A673 (cell line): ENCODE results near the gene ZBTB21. TPM values are rescaled to one million over a fixed set of nuclear protein-coding genes. Genes with fewer than 3 reads are reported as not detected.

Experiments
- BruUV-seq: library from RNA; stranded (reverse); fragments of 400-500 nt; replicated peaks from 2 replicates; lab custom pipeline; 2021; lab: Mats Ljungman, UMichigan
- CTCF ChIA-PET: fragments of 300-600 bp; sonication (Branson Sonifier 250); formaldehyde crosslinking; loops from one replicate; lab custom pipeline; 2022; ENCODE audit warnings: antibody characterized with exemption; lab: Charles Lee
- POLR2A ChIA-PET: fragments of 300-600 bp; sonication (Branson Sonifier 250); formaldehyde crosslinking; loops from one replicate; lab custom pipeline; 2022; ENCODE audit warnings: antibody characterized with exemption; ENCODE audit not compliant: low non-redundant PET; lab: Charles Lee
- DNase-seq: peaks from one replicate; pipeline ENCODE4 v3.0.0-alpha.2; 2015; ENCODE audit warnings: low spot score
- H3K27ac ChIP-seq: fragments of 200-600 bp; sonication (generic); 2 replicates; pipeline ENCODE4 v1.5.1; 2016; ENCODE audit warnings: mixed run types, low read depth, mild to moderate bottlenecking, mixed read lengths, antibody characterized with exemption, low read length; ENCODE audit not compliant: poor library complexity, severe bottlenecking
- H3K27me3 ChIP-seq: fragments of 200-600 bp; sonication (generic); replicated peaks from 2 replicates; pipeline ENCODE4 v1.6.1; 2017; ENCODE audit warnings: mixed run types, low read depth, mild to moderate bottlenecking, mixed read lengths, antibody characterized with exemption, low read length; ENCODE audit not compliant: insufficient read depth, poor library complexity
- H3K36me3 ChIP-seq: fragments of 200-600 bp; sonication (generic); 2 replicates; pipeline ENCODE4 v1.6.1; 2016; ENCODE audit warnings: mixed run types, mild to moderate bottlenecking, mixed read lengths, antibody characterized with exemption, low read length; ENCODE audit not compliant: insufficient read depth, poor library complexity, severe bottlenecking
- H3K4me1 ChIP-seq: fragments of 200-600 bp; sonication (generic); 2 replicates; pipeline ENCODE4 v1.6.1; 2017; ENCODE audit warnings: mixed run types, mild to moderate bottlenecking, mixed read lengths, antibody characterized with exemption, low read length; ENCODE audit not compliant: insufficient read depth, poor library complexity, severe bottlenecking
- H3K4me3 ChIP-seq: fragments of 200-600 bp; sonication (generic); 2 replicates; pipeline ENCODE4 v1.5.1; 2016; ENCODE audit warnings: low read depth, mixed run types, mild to moderate bottlenecking, mixed read lengths, low read length; ENCODE audit not compliant: poor library complexity, severe bottlenecking
- H3K9me3 ChIP-seq: fragments of 200-600 bp; sonication (generic); 2 replicates; pipeline ENCODE4 v1.6.1; 2016; ENCODE audit warnings: mixed run types, low read depth, mild to moderate bottlenecking, mixed read lengths, antibody characterized with exemption, low read length; ENCODE audit not compliant: poor library complexity, severe bottlenecking
- CTCF ChIP-seq: fragments of 300-800, 200-600 bp; sonication (generic); conservative IDR thresholded peaks from 2 replicates; pipeline ENCODE4 v1.5.1; 2017; ENCODE audit warnings: low read depth, mild to moderate bottlenecking, antibody characterized with exemption, low read length, moderate library complexity, mixed read lengths
- EZH2 ChIP-seq: fragments of 200-600 bp; sonication (generic); IDR thresholded peaks from 2 replicates; pipeline ENCODE4 v1.6.1; 2017; ENCODE audit warnings: borderline replicate concordance, low read depth, mild to moderate bottlenecking, mixed read lengths, antibody characterized with exemption, low read length; ENCODE audit not compliant: poor library complexity, severe bottlenecking
- intact Hi-C: fragments of 100-400 bp; cut with micrococcal nuclease; formaldehyde crosslinking; loops from one replicate; pipeline ENCODE4 v1.10.0; 2022; ENCODE audit not compliant: unreplicated experiment
- total RNA-seq: library from RNA; stranded (reverse); gene quantifications from 2 replicates; pipeline ENCODE4 v1.2.3, GENCODE V29; 2021

Gene ZBTB21
- total RNA-seq, 1 experiment from 2014 or later = 20.7 TPM

- H3K36me3 ChIP-seq = no peaks in the 10 kb centered on the region
- ChIA-PET POLR2A (no interaction called here), CTCF (no interaction called here)
- H3K9me3 ChIP-seq = no peaks in the 10 kb centered on the region
- no peaks in the 10 kb centered on the region for H3K27me3 ChIP-seq
- DNase-seq = no peak
- no peak overlapping the region for H3K27ac ChIP-seq
- intact Hi-C loops = loop anchor here (5.0 kb wide), 1 partner anchor 40 kb away; no protein-coding TSS in a partner anchor
- TF ChIP-seq EZH2 = no peak
- TF ChIP-seq CTCF = no peak
- no peak overlapping the region for H3K4me3 ChIP-seq
- peaks cover 12% of the 10 kb centered on the region for H3K4me1 ChIP-seq
- no TSS peak for BruUV-seq
Observed at GRCh38 chr21:42007356-42007940, 2.7 kb downstream of the ZBTB21 start.

GRCh38 chr21:42006765-42007164 lies 3.4 kb downstream of the ZBTB21 start:
- Histone ChIP-seq H3K9me3 (no peaks in the 10 kb centered on the region), H3K4me1 (peaks cover 12% of the 10 kb centered on the region), H3K27me3 (no peaks in the 10 kb centered on the region), H3K36me3 (no peaks in the 10 kb centered on the region), H3K4me3 (no peak overlapping the region), H3K27ac (no peak overlapping the region)
- TF ChIP-seq EZH2 = no peak
- no peak for TF ChIP-seq CTCF
- ChIA-PET POLR2A (no interaction called here), CTCF (no interaction called here)
- intact Hi-C loops = loop anchor here (5.0 kb wide), 1 partner anchor 39 kb away; no protein-coding TSS in a partner anchor
- BruUV-seq = no TSS peak
- no peak for DNase-seq

- ChIA-PET CTCF (interaction anchor here (0.6 kb wide), 1 partner anchor 496 kb away, joined by 3 read pairs; the partner anchor contains the start of gene TMPRSS2), POLR2A (interaction anchor here (0.6 kb wide), 1 partner anchor 18 kb away, joined by 3 read pairs; no protein-coding TSS in a partner anchor)
- BruUV-seq = no TSS peak
- intact Hi-C loops = loop anchor here (5.0 kb wide), 1 partner anchor 37 kb away; no protein-coding TSS in a partner anchor
- TF ChIP-seq EZH2 = no peak
- no peak for TF ChIP-seq CTCF
- H3K27ac ChIP-seq = no peak overlapping the region
- no peak overlapping the region for H3K4me3 ChIP-seq
- no peaks in the 10 kb centered on the region for H3K9me3 ChIP-seq
- no peaks in the 10 kb centered on the region for H3K36me3 ChIP-seq
- H3K4me1 ChIP-seq = peaks cover 12% of the 10 kb centered on the region
- H3K27me3 ChIP-seq = no peaks in the 10 kb centered on the region
- no peak for DNase-seq
Observed at GRCh38 chr21:42004406-42005199, 5.6 kb downstream of the ZBTB21 start.
